HG02588 (cell line): ENCODE results near the gene CNTN1.

ENCODE experiments used
- ATAC-seq: cut with Tn5 transposase; IDR thresholded peaks from one replicate; pipeline ENCODE4 v1.9.1; 2021; ENCODE audit warnings: mild to moderate bottlenecking, moderate library complexity; ENCODE audit not compliant: unreplicated experiment

CNTN1 gene

DNA sequence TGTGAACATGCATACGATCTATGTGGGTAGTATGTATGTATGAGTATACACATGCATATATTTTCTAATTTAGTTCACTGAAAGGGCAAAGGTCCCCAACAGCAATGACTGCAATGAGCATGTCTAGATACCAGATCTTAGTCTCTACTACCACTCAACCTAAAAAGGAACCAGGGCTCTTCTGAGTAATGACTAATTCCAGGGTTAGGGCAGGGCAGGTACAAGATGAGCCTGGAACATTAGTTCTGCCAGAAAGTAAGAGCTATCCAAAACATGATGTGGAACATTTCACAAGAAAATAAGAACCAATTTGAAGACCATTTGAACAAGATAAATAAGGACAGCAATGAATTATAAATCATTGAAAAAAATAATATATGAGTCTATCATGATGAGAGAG, 404.6 kb downstream of the CNTN1 start:
- ATAC-seq, result no peak

DNA sequence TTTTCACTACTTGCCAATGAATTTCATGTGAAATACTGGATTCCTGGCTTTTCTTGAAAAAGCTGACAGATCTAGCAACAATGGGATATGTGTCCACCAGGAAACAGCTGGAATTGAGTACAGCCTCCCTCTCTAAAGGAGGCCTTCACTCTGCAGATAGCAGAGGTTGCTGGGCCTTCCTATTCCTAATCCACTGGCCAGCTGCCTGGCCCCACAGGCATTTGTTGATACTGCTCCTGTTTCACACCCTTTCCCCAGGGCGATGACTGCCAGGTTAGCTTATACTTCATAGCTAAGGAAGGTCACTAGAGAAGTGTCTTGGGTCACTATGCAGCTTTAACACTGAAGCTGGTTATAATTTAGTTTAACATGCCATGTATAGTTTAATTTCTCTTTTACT, 408.3 kb downstream of the CNTN1 start:
- ATAC-seq, result no peak

- no peak for ATAC-seq
Observed at GRCh38 chr12:41101806-41102205, 409.6 kb downstream of the CNTN1 start.

- ATAC-seq, result no peak
Observed at GRCh38 chr12:41103614-41104013, 411.4 kb downstream of the CNTN1 start.

- ATAC-seq, result no peak
Observed at GRCh38 chr12:41106315-41106714, 414.1 kb downstream of the CNTN1 start.

DNA sequence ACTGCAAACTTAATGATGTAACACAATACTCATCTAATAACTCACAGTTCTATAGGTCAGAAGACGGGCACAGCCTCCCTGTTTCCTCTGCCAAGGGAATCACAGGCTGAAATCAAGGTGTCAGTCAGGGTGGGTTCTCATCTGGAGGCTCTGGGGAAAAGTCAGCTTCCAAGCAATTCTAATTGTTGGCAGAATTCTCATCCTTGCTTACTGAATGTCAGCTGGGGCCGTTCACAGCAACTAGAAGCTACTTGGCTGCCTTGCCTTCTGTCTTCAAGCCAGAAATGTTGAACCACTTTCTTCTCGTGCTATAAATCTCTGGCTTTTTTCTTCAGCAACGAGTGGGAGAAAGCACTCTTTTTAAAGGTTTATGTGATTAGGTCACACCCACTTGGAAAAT, 415.8 kb downstream of the CNTN1 start:
- no peak for ATAC-seq

DNA sequence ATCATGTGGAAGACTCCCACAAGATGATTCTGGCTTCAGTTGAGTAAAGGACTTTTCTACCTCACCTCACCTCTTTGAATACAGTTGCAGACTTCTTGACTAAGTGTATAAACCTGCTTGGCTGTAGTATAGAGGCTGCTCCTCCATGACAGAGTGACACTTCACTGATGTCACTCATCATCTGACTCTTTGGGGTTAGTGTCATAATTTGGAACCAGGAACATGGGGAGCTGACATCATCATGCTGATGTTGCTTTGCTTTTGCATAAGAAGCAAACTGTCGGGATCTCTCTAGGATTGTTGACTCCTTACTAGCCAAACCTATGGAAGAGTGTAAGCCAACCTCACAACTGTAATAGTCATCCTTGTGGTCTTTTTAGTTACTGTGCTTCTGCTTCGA, 420.7 kb downstream of the CNTN1 start:
- ATAC-seq, result no peak

DNA sequence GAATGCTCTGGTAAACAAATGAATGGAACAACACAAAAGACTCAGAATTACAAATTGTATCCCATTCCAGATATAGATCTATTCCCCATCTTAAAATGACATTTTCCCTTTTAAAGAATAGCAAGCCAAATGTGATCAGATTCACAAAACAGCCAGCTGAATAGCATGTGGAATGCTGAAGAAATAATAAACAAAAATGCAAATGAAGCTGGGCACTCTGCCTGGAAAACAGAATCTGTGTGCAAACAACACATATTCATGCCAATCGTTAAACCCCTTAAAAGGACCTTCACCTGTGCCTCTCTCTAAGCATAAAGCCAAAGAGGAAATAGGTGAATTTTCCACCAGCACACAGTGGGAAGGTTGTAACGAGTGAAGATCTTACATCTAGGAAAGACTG, 428.0 kb downstream of the CNTN1 start:
- ATAC-seq, result no peak

GRCh38 chr12:41121374-41121773, 429.1 kb downstream of the CNTN1 start:
- no peak for ATAC-seq
